K562 (cell line): ENCODE data around the gene PCBD1. TPM values are rescaled to one million over a fixed set of nuclear protein-coding genes. Genes with fewer than 3 reads are reported as not detected.

Experiments
- ATF3 ChIP-seq, 2 experiments: fragments of 450-650 bp in 1 of 2; sonication (generic) in 1 of 2; formaldehyde crosslinking in 1 of 2; IDR thresholded peaks in 1 of 2; conservative IDR thresholded peaks in 1 of 2; 2 replicates each; pipeline versions ENCODE4 v1.6.1 to v1.8.1; 2016 to 2023; ENCODE audit warnings: mild to moderate bottlenecking in 2 of 2, moderate library complexity in 2 of 2, inconsistent platforms in 1 of 2, missing genetic modification reagents in 1 of 2
- E2F4 ChIP-seq: sonication (generic); formaldehyde crosslinking; IDR thresholded peaks from 2 replicates; pipeline ENCODE4 v1.8.0; 2022; ENCODE audit warnings: mild to moderate bottlenecking, low read depth, missing genetic modification reagents
- EWSR1 ChIP-seq: fragments of 450-650 bp; IDR thresholded peaks from 2 replicates; pipeline ENCODE4 v1.6.1; 2018; ENCODE audit warnings: borderline replicate concordance, mild to moderate bottlenecking, low read depth, moderate library complexity; ENCODE audit not compliant: partially characterized antibody
- FOXJ3 ChIP-seq: sonication (generic); formaldehyde crosslinking; IDR thresholded peaks from 2 replicates; pipeline ENCODE4 v1.4.0; 2020; ENCODE audit warnings: mild to moderate bottlenecking, missing genetic modification reagents
- GTF2E2 ChIP-seq: fragments of 200-800 bp; sonication (Bioruptor generic); IDR thresholded peaks from 2 replicates; pipeline ENCODE4 v1.6.1; 2016; ENCODE audit warnings: missing genetic modification characterization, missing compliant biosample characterization
- HNRNPUL1 ChIP-seq: fragments of 200-400 bp; formaldehyde crosslinking; IDR thresholded peaks from 2 replicates; pipeline ENCODE4 v1.6.1; 2017; ENCODE audit warnings: low read length
- HOXB6 ChIP-seq: fragments of 250-450 bp; sonication (Bioruptor Pico); IDR thresholded peaks from 2 replicates; pipeline ENCODE4 v1.5.1; 2022; ENCODE audit warnings: mild to moderate bottlenecking, borderline replicate concordance
- HSF4 ChIP-seq: fragments of 250-450 bp; sonication (Bioruptor Pico); IDR thresholded peaks from 2 replicates; pipeline ENCODE4 v2.1.2; 2022; ENCODE audit warnings: mild to moderate bottlenecking, moderate library complexity, borderline replicate concordance
- KDM2B ChIP-seq: fragments of 250-450 bp; sonication (Bioruptor Pico); IDR thresholded peaks from 2 replicates; pipeline ENCODE4 v1.8.0; 2021; ENCODE audit warnings: mild to moderate bottlenecking, moderate library complexity
- NCOA4 ChIP-seq: fragments of 450-650 bp; IDR thresholded peaks from 2 replicates; pipeline ENCODE4 v1.6.1; 2018; ENCODE audit warnings: mild to moderate bottlenecking; ENCODE audit not compliant: partially characterized antibody
- PHF20 ChIP-seq: fragments of 450-650 bp; IDR thresholded peaks from 2 replicates; pipeline ENCODE4 v1.6.1; 2018; ENCODE audit not compliant: partially characterized antibody
- POLR2H ChIP-seq: IDR thresholded peaks from 2 replicates; pipeline ENCODE4 v1.6.1; 2016; ENCODE audit warnings: missing genetic modification characterization, low read depth, mild to moderate bottlenecking, control low read depth, missing compliant biosample characterization, moderate library complexity
- PURB ChIP-seq: sonication (generic); formaldehyde crosslinking; IDR thresholded peaks from 2 replicates; pipeline ENCODE4 v1.9.0; 2021; ENCODE audit warnings: low read depth, mild to moderate bottlenecking, missing genetic modification reagents
- RNF219 ChIP-seq: fragments of 250-450 bp; sonication (Bioruptor Pico); IDR thresholded peaks from 2 replicates; pipeline ENCODE4 v1.5.0; 2022; ENCODE audit warnings: mild to moderate bottlenecking
- SIX5 ChIP-seq, 2 experiments: IDR thresholded peaks; 2 replicates each; pipeline ENCODE4 v1.6.1; 2011; ENCODE audit warnings: low read length in 2 of 2, borderline replicate concordance in 1 of 2, low read depth in 1 of 2, mild to moderate bottlenecking in 1 of 2, moderate library complexity in 1 of 2; ENCODE audit not compliant: insufficient read depth in 1 of 2
- SMARCB1 ChIP-seq: IDR thresholded peaks from 2 replicates; pipeline ENCODE4 v1.6.1; 2011; ENCODE audit warnings: improper control_type of control experiment, low read depth; ENCODE audit not compliant: insufficient read length
- TCF3 ChIP-seq: sonication (generic); formaldehyde crosslinking; IDR thresholded peaks from 2 replicates; pipeline ENCODE4 v1.4.0; 2020; ENCODE audit warnings: mild to moderate bottlenecking, missing genetic modification reagents
- TSHZ1 ChIP-seq: fragments of 250-450 bp; sonication (Bioruptor Pico); IDR thresholded peaks from 2 replicates; pipeline ENCODE4 v1.4.0; 2020; ENCODE audit warnings: mild to moderate bottlenecking, moderate library complexity
- polyA plus RNA-seq, 8 experiments: library from polyadenylated mRNA; depleted of rRNA in 4 of 8; stranded (reverse) in 5 of 8; unstranded in 3 of 8; fragments of >200 nt; fragmentation: Nextera tagmentation in 2 of 8; fragmentation: Illumina TruSeq in 1 of 8; extraction: Ambion mirVana in 2 of 8; extraction: Trizol in 1 of 8; gene quantifications; 2 replicates each; pipeline versions ENCODE4 v1.2.1 to v1.2.3, GENCODE V29; 2011 to 2014; ENCODE audit warnings: inconsistent platforms in 1 of 8, missing spikeins in 1 of 8
- total RNA-seq, 7 experiments: library from RNA; depleted of rRNA in 6 of 7; stranded (reverse); fragments of >200 nt in 6 of 7; fragmentation: Illumina TruSeq in 2 of 7; extraction: Trizol in 2 of 7; gene quantifications; 2 replicates each; pipeline versions ENCODE4 v1.2.1 to v1.2.3, GENCODE V29; 2011 to 2021; ENCODE audit warnings: low replicate concordance in 1 of 7

The PCBD1 gene
- total and polyA plus RNA-seq, 9 of the 15 experiments (the other 6 are each of a cell fraction or from before 2014, with no cell fraction given): 14.6 to 109 (median 57.0) TPM

GRCh38 chr10:70887804-70888800 is at the start of gene PCBD1 (continued):
- no peak for TF ChIP-seq E2F4 (CRISPR knock-in tag)
- TF ChIP-seq SMARCB1: no peak
- TF ChIP-seq RNF219 (CRISPR knock-in tag): no peak
- no peak for TF ChIP-seq ATF3 (IDR thresholded peaks at IDR 0.05)
- no peak for TF ChIP-seq ATF3 (CRISPR knock-in tag; conservative IDR thresholded peaks at IDR 0.05)
- no peak for TF ChIP-seq EWSR1
- TF ChIP-seq GTF2E2 (tag): no peak
- TF ChIP-seq POLR2H (tag): no peak
- TF ChIP-seq TCF3 (CRISPR knock-in tag): no peak
- TF ChIP-seq TSHZ1: no peak
- no peak for TF ChIP-seq HNRNPUL1
- no peak for TF ChIP-seq HSF4 (CRISPR knock-in tag)
- peak; percentile 58 for TF ChIP-seq PHF20
- TF ChIP-seq KDM2B (CRISPR knock-in tag): no peak
- no peak for TF ChIP-seq FOXJ3 (CRISPR knock-in tag)
- no peak for TF ChIP-seq HOXB6 (CRISPR knock-in tag)
- TF ChIP-seq PURB (CRISPR knock-in tag): no peak
- TF ChIP-seq SIX5 (IDR thresholded peaks at IDR 0.05; ENCODE audit: borderline replicate concordance in 1 of 2, insufficient read depth in 1 of 2, low read depth in 1 of 2, low read length in 2 of 2): no peak
- no peak for TF ChIP-seq NCOA4
